ENCODE results near the gene KIAA1671. TPM values are rescaled to one million over a fixed set of nuclear protein-coding genes. Genes with fewer than 3 reads are reported as not detected.
A peak's percentile ranks its signal among the peaks of the same experiment; 100 is the strongest.

The KIAA1671 gene
- total RNA-seq, 1 donor from 2014 or later: 11.5 TPM

GRCh38 chr22:25142102-25142501 lies 189.6 kb downstream of the KIAA1671 start:
- Histone ChIP-seq H3K9ac (ENCODE audit: low read depth in 1 of 3, low read length in 3 of 3) (no peak overlapping the region), H3K36me3 (ENCODE audit: control insufficient read depth in 3 of 3, insufficient read depth in 3 of 3, low read length in 3 of 3) (no peaks in the 10 kb centered on the region), H3K4me3 (ENCODE audit: low read length in 3 of 3) (no peak overlapping the region), H3K9me3 (ENCODE audit: control insufficient read depth in 3 of 3, low read length in 3 of 3) (no peaks in the 10 kb centered on the region), H3K27ac (ENCODE audit: low read depth, low read length) (no peak overlapping the region), H3K27me3 (ENCODE audit: control insufficient read depth in 3 of 3, insufficient read depth in 3 of 3, low read length in 3 of 3) (no peaks in the 10 kb centered on the region), H3K4me1 (ENCODE audit: control insufficient read depth in 3 of 3, insufficient read depth in 3 of 3, low read length in 3 of 3) (peaks cover 52 to 76% (median 68%) of the 10 kb centered on the region in 3 donors)

GRCh38 chr22:25143156-25144076 lies 190.9 kb downstream of the KIAA1671 start:
- Histone ChIP-seq H3K9ac (ENCODE audit: low read depth in 1 of 3, low read length in 3 of 3) (peak overlapping the region in 1 of 3 donors; percentile 50), H3K4me1 (ENCODE audit: control insufficient read depth in 3 of 3, insufficient read depth in 3 of 3, low read length in 3 of 3) (peaks cover 51 to 78% (median 70%) of the 10 kb centered on the region in 3 donors), H3K36me3 (ENCODE audit: control insufficient read depth in 3 of 3, insufficient read depth in 3 of 3, low read length in 3 of 3) (no peaks in the 10 kb centered on the region), H3K4me3 (ENCODE audit: low read length in 3 of 3) (peak overlapping the region in 1 of 3 donors; percentile 22), H3K27me3 (ENCODE audit: control insufficient read depth in 3 of 3, insufficient read depth in 3 of 3, low read length in 3 of 3) (no peaks in the 10 kb centered on the region), H3K9me3 (ENCODE audit: control insufficient read depth in 3 of 3, low read length in 3 of 3) (no peaks in the 10 kb centered on the region), H3K27ac (ENCODE audit: low read depth, low read length) (peak overlapping the region; percentile 28)

DNA sequence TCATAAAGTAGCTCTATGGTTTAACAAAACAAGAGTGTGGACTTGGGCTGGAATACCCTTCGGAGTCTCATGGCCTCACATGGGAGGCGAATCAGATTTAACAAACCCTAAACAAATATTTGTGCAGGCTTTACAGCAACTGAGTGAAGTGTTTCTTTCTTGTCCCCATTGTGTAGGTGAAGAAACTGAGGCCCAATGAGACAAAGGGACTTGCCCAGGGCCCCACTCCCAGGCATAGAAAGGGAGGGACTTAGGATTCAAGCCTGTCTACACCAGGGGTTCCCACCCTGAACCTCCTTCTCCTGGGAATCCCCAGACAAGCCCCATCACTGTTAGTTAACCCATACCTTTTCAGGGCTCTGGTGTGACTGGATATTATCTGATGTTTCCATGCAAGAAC lies 192.0 kb downstream of the KIAA1671 start:
- Histone ChIP-seq H3K4me1 (ENCODE audit: control insufficient read depth in 3 of 3, insufficient read depth in 3 of 3, low read length in 3 of 3) (peaks cover 45 to 78% (median 69%) of the 10 kb centered on the region in 3 donors), H3K27ac (ENCODE audit: low read depth, low read length) (no peak overlapping the region), H3K9ac (ENCODE audit: low read depth in 1 of 3, low read length in 3 of 3) (peak overlapping the region in 1 of 3 donors; percentile 51), H3K4me3 (ENCODE audit: low read length in 3 of 3) (no peak overlapping the region), H3K27me3 (ENCODE audit: control insufficient read depth in 3 of 3, insufficient read depth in 3 of 3, low read length in 3 of 3) (no peaks in the 10 kb centered on the region), H3K9me3 (ENCODE audit: control insufficient read depth in 3 of 3, low read length in 3 of 3) (no peaks in the 10 kb centered on the region), H3K36me3 (ENCODE audit: control insufficient read depth in 3 of 3, insufficient read depth in 3 of 3, low read length in 3 of 3) (no peaks in the 10 kb centered on the region)

DNA sequence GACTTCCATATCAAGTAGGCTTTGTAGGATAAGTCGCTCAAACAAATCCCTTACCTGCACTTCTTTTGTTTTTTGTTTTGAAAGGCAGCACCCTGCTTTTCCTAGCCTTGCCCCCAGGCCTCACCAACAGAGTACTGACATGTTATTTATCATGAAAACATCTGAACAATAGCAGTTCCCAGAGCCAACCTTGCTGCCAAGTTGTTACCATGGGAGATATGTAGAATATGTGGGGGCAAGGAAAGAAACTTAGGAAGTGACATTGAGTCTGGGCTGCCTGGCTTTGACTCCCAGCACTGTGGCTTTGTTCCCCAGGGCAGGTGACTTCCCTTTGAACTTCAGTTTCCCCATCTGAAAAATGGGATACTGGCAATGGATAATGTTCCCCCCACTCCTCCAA lies 193.8 kb downstream of the KIAA1671 start:
- H3K36me3 ChIP-seq (ENCODE audit: control insufficient read depth in 3 of 3, insufficient read depth in 3 of 3, low read length in 3 of 3): no peaks in the 10 kb centered on the region
- no peak overlapping the region for H3K27ac ChIP-seq (ENCODE audit: low read depth, low read length)
- no peaks in the 10 kb centered on the region for H3K9me3 ChIP-seq (ENCODE audit: control insufficient read depth in 3 of 3, low read length in 3 of 3)
- peaks cover 41 to 79% (median 69%) of the 10 kb centered on the region in 3 donors for H3K4me1 ChIP-seq (ENCODE audit: control insufficient read depth in 3 of 3, insufficient read depth in 3 of 3, low read length in 3 of 3)
- H3K4me3 ChIP-seq (ENCODE audit: low read length in 3 of 3): no peak overlapping the region
- H3K9ac ChIP-seq (ENCODE audit: low read depth in 1 of 3, low read length in 3 of 3): no peak overlapping the region
- H3K27me3 ChIP-seq (ENCODE audit: control insufficient read depth in 3 of 3, insufficient read depth in 3 of 3, low read length in 3 of 3): no peaks in the 10 kb centered on the region

DNA sequence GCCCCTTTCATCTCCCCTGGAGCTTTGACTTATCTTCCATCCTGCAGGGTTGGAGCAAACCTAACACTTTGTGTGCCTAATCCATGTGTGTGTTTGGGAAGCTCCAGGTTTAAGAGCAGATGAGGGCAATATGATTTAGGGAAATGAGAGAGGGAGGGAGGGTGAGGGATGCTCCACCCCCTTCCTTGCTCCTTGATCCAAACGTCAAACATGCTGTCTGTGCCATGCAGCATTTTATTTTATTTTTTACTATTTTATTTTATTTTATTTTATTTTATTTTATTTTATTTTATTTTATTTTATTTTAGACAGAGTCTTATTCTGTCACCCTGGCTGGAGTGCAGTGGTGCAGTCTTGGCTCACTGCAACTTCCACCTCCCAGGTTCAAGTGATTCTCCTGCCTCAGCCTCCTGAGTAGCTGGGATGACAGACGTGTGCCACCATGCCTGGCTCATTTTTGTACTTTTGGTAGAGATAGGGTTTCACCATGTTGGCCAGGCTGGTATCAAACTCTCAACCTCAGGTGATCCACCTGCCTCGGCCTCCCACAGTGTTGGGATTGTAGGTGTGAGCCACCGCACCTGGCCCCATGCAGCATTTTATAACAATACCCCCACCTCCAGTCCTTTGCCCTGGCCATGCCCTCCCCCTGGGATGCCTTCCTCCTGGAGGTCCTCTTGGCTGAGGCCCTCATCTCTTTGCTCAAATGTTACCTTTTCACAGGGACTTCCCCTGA lies 194.6 kb downstream of the KIAA1671 start:
- Histone ChIP-seq H3K9me3 (ENCODE audit: control insufficient read depth in 3 of 3, low read length in 3 of 3) (no peaks in the 10 kb centered on the region), H3K4me1 (ENCODE audit: control insufficient read depth in 3 of 3, insufficient read depth in 3 of 3, low read length in 3 of 3) (peaks cover 35 to 74% (median 64%) of the 10 kb centered on the region in 3 donors), H3K9ac (ENCODE audit: low read depth in 1 of 3, low read length in 3 of 3) (peak overlapping the region in 1 of 3 donors; percentile 57), H3K4me3 (ENCODE audit: low read length in 3 of 3) (no peak overlapping the region), H3K27ac (ENCODE audit: low read depth, low read length) (no peak overlapping the region), H3K27me3 (ENCODE audit: control insufficient read depth in 3 of 3, insufficient read depth in 3 of 3, low read length in 3 of 3) (no peaks in the 10 kb centered on the region), H3K36me3 (ENCODE audit: control insufficient read depth in 3 of 3, insufficient read depth in 3 of 3, low read length in 3 of 3) (no peaks in the 10 kb centered on the region)

- Histone ChIP-seq H3K36me3 (ENCODE audit: control insufficient read depth in 3 of 3, insufficient read depth in 3 of 3, low read length in 3 of 3) (no peaks in the 10 kb centered on the region), H3K4me1 (ENCODE audit: control insufficient read depth in 3 of 3, insufficient read depth in 3 of 3, low read length in 3 of 3) (peaks cover 33 to 70% (median 64%) of the 10 kb centered on the region in 3 donors), H3K4me3 (ENCODE audit: low read length in 3 of 3) (no peak overlapping the region), H3K9me3 (ENCODE audit: control insufficient read depth in 3 of 3, low read length in 3 of 3) (no peaks in the 10 kb centered on the region), H3K27ac (ENCODE audit: low read depth, low read length) (no peak overlapping the region), H3K9ac (ENCODE audit: low read depth in 1 of 3, low read length in 3 of 3) (peak overlapping the region in 1 of 3 donors; percentile 57), H3K27me3 (ENCODE audit: control insufficient read depth in 3 of 3, insufficient read depth in 3 of 3, low read length in 3 of 3) (no peaks in the 10 kb centered on the region)
These were observed 195.1 kb downstream of the KIAA1671 start for GRCh38 chr22:25147642-25147928.

- H3K4me3 ChIP-seq (ENCODE audit: low read length in 3 of 3): peak overlapping the region in 1 of 3 donors; percentile 13
- no peaks in the 10 kb centered on the region for H3K9me3 ChIP-seq (ENCODE audit: control insufficient read depth in 3 of 3, low read length in 3 of 3)
- peak overlapping the region in 2 of 3 donors; percentile 47 to 69 for H3K9ac ChIP-seq (ENCODE audit: low read depth in 1 of 3, low read length in 3 of 3)
- H3K27me3 ChIP-seq (ENCODE audit: control insufficient read depth in 3 of 3, insufficient read depth in 3 of 3, low read length in 3 of 3): no peaks in the 10 kb centered on the region
- no peak overlapping the region for H3K27ac ChIP-seq (ENCODE audit: low read depth, low read length)
- no peaks in the 10 kb centered on the region for H3K36me3 ChIP-seq (ENCODE audit: control insufficient read depth in 3 of 3, insufficient read depth in 3 of 3, low read length in 3 of 3)
- H3K4me1 ChIP-seq (ENCODE audit: control insufficient read depth in 3 of 3, insufficient read depth in 3 of 3, low read length in 3 of 3): peaks cover 30 to 68% (median 62%) of the 10 kb centered on the region in 3 donors
These were observed 195.7 kb downstream of the KIAA1671 start for GRCh38 chr22:25148149-25148691.

DNA sequence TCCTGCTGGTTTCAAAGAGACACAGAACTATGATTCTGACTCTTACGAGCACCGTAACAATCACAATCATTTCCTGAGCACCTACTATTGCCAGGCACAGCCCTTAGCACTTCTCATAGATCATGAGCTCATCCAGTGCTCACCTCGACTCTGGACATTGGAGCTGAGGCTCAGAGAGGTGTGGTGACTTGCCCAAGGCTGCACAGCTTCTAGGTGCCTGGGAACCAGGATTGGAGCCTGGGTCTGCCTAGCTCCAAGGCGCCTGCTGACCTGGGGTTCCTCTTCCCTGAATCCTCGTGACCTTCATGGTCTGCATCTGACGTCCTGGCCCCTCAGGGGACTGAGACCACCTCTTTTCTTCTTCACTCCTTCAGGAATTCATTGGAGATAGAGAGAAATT lies 196.5 kb downstream of the KIAA1671 start:
- H3K9me3 ChIP-seq (ENCODE audit: control insufficient read depth in 3 of 3, low read length in 3 of 3): no peaks in the 10 kb centered on the region
- peak overlapping the region in 1 of 3 donors; percentile 50 for H3K9ac ChIP-seq (ENCODE audit: low read depth in 1 of 3, low read length in 3 of 3)
- no peaks in the 10 kb centered on the region for H3K27me3 ChIP-seq (ENCODE audit: control insufficient read depth in 3 of 3, insufficient read depth in 3 of 3, low read length in 3 of 3)
- H3K27ac ChIP-seq (ENCODE audit: low read depth, low read length): no peak overlapping the region
- no peaks in the 10 kb centered on the region for H3K36me3 ChIP-seq (ENCODE audit: control insufficient read depth in 3 of 3, insufficient read depth in 3 of 3, low read length in 3 of 3)
- peaks cover 30 to 69% (median 65%) of the 10 kb centered on the region in 3 donors for H3K4me1 ChIP-seq (ENCODE audit: control insufficient read depth in 3 of 3, insufficient read depth in 3 of 3, low read length in 3 of 3)
- no peak overlapping the region for H3K4me3 ChIP-seq (ENCODE audit: low read length in 3 of 3)

DNA sequence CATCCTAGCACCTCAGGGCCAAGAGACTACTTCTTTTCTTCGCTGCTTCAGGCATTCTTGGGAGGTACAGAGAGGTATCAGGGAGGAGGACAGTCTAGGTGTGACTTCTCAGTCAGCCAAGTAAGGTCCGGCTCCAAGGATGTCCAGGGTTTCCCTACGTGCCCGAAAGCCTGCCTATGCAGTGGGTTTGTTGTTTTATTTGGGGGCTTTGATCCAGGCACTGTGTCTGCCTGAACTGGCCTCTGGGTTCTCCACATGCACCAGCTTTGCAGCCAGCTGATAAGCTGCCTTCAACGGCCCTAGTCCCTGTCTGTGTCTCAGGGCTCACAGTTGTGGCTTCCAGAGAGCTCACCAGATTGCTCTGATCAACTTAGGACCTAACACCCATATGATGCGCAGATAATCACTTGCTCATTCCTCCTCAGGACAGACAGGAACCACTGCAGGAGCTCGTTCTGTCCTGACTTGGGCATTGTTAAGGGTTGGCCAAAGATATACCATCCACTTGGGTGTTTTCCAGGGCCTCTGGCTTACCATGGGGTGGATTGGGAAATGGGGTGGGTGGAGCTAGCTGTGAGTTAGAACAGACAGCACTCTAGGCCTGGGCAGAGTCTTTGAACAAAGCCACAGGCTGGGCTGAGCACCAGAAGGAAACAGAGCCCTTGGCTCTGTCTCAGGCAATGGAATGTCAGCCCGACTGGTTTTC lies 201.6 kb downstream of the KIAA1671 start:
- H3K4me3 ChIP-seq (ENCODE audit: low read length in 3 of 3): peak overlapping the region in 2 of 3 donors; percentile 17 to 41
- H3K27me3 ChIP-seq (ENCODE audit: control insufficient read depth in 3 of 3, insufficient read depth in 3 of 3, low read length in 3 of 3): no peaks in the 10 kb centered on the region
- H3K36me3 ChIP-seq (ENCODE audit: control insufficient read depth in 3 of 3, insufficient read depth in 3 of 3, low read length in 3 of 3): no peaks in the 10 kb centered on the region
- H3K27ac ChIP-seq (ENCODE audit: low read depth, low read length): peak overlapping the region; percentile 77
- H3K9me3 ChIP-seq (ENCODE audit: control insufficient read depth in 3 of 3, low read length in 3 of 3): no peaks in the 10 kb centered on the region
- peak overlapping the region; percentile 23 to 79 (median 28) for H3K9ac ChIP-seq (ENCODE audit: low read depth in 1 of 3, low read length in 3 of 3)
- peaks cover 35 to 65% (median 62%) of the 10 kb centered on the region in 3 donors for H3K4me1 ChIP-seq (ENCODE audit: control insufficient read depth in 3 of 3, insufficient read depth in 3 of 3, low read length in 3 of 3)
